HL-60 (cell line): ENCODE measurements around the gene CCDC85A.

Experiments
- DNase-seq, 2 experiments: peaks; one replicate each; pipeline ENCODE4 v3.0.0-alpha.2; 2010 to 2020; ENCODE audit warnings: low read depth in 1 of 2, low spot score in 1 of 2
- H3K27ac ChIP-seq: fragments of 250-450 bp; sonication (Bioruptor Pico); replicated peaks from 2 replicates; pipeline ENCODE4 v1.5.1; 2020; ENCODE audit warnings: mild to moderate bottlenecking, moderate library complexity
- H3K27me3 ChIP-seq: fragments of 250-450 bp; sonication (Bioruptor Pico); 2 replicates; pipeline ENCODE4 v1.5.1; 2021; ENCODE audit warnings: mild to moderate bottlenecking, moderate library complexity; ENCODE audit not compliant: insufficient read depth, poor library complexity, severe bottlenecking
- H3K4me3 ChIP-seq: replicated peaks from 2 replicates; pipeline ENCODE4 v1.5.1; 2011; ENCODE audit warnings: mild to moderate bottlenecking, control low read depth, low read length; ENCODE audit not compliant: insufficient read depth
- CTCF ChIP-seq: IDR thresholded peaks from one replicate; pipeline ENCODE4 v1.5.1; 2011; ENCODE audit warnings: low read length, control low read depth, inconsistent platforms; ENCODE audit not compliant: insufficient read depth
- GABPA ChIP-seq: IDR thresholded peaks from 2 replicates; pipeline ENCODE4 v1.6.1; 2012; ENCODE audit warnings: low read depth
- POLR2AphosphoS5 ChIP-seq: IDR thresholded peaks from 2 replicates; pipeline ENCODE4 v1.6.1; 2012; ENCODE audit warnings: low read depth
- SPI1 ChIP-seq: IDR thresholded peaks from 2 replicates; pipeline ENCODE4 v1.6.1; 2012; ENCODE audit warnings: low read depth, mild to moderate bottlenecking, borderline replicate concordance
- TF ChIP-seq, protein P1 (sequence below): IDR thresholded peaks from 2 replicates; pipeline ENCODE4 v1.6.1; 2012; ENCODE audit warnings: low read depth; ENCODE audit not compliant: insufficient replicate concordance

Gene CCDC85A

GRCh38 chr2:56215911-56216310 is 32.1 kb downstream of the CCDC85A start:
- DNase-seq, result no peak
- H3K27ac ChIP-seq, result no peak overlapping the region
- H3K4me3 ChIP-seq, result no peak overlapping the region
- TF ChIP-seq POLR2AphosphoS5 (no peak), GABPA (no peak), SPI1 (no peak), CTCF (no peak)
- TF ChIP-seq, protein P1, sequence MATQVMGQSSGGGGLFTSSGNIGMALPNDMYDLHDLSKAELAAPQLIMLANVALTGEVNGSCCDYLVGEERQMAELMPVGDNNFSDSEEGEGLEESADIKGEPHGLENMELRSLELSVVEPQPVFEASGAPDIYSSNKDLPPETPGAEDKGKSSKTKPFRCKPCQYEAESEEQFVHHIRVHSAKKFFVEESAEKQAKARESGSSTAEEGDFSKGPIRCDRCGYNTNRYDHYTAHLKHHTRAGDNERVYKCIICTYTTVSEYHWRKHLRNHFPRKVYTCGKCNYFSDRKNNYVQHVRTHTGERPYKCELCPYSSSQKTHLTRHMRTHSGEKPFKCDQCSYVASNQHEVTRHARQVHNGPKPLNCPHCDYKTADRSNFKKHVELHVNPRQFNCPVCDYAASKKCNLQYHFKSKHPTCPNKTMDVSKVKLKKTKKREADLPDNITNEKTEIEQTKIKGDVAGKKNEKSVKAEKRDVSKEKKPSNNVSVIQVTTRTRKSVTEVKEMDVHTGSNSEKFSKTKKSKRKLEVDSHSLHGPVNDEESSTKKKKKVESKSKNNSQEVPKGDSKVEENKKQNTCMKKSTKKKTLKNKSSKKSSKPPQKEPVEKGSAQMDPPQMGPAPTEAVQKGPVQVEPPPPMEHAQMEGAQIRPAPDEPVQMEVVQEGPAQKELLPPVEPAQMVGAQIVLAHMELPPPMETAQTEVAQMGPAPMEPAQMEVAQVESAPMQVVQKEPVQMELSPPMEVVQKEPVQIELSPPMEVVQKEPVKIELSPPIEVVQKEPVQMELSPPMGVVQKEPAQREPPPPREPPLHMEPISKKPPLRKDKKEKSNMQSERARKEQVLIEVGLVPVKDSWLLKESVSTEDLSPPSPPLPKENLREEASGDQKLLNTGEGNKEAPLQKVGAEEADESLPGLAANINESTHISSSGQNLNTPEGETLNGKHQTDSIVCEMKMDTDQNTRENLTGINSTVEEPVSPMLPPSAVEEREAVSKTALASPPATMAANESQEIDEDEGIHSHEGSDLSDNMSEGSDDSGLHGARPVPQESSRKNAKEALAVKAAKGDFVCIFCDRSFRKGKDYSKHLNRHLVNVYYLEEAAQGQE, result no peak
- no peaks in the 10 kb centered on the region for H3K27me3 ChIP-seq

DNA sequence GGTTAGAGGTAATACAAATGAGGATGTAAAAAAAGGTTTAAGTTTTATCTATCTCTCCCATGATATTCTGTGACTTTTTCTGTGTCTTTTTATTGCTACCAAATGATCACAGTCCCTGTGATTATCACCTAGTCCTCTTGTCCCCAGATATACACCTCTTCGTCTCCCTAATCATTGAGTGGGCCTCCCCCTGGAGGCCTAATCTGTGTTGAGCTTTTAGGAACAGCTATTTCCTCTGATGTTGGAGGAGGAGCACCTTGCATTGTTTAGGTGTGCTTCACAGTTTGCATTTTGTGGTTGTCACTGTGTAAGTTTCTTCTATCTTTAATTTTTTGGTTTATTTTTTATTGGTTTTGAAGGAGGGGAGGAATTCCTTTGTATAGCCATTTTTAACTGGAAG is 33.3 kb downstream of the CCDC85A start:
- no peak for TF ChIP-seq CTCF
- no peak for TF ChIP-seq POLR2AphosphoS5
- TF ChIP-seq, protein P1, result no peak
- TF ChIP-seq SPI1, result no peak
- no peak for TF ChIP-seq GABPA
- no peak overlapping the region for H3K27ac ChIP-seq
- H3K4me3 ChIP-seq, result no peak overlapping the region
- no peak for DNase-seq
- H3K27me3 ChIP-seq, result no peaks in the 10 kb centered on the region

GRCh38 chr2:56222481-56222880 is 38.7 kb downstream of the CCDC85A start:
- no peak for TF ChIP-seq SPI1
- TF ChIP-seq CTCF, result no peak
- no peak for TF ChIP-seq POLR2AphosphoS5
- TF ChIP-seq, protein P1, result no peak
- no peak for TF ChIP-seq GABPA
- no peak for DNase-seq
- Histone ChIP-seq H3K27me3 (no peaks in the 10 kb centered on the region), H3K27ac (no peak overlapping the region), H3K4me3 (no peak overlapping the region)
